T-helper 2 cell treated with Interferon-gamma antibody and Interleukin-4, amounts not matched to agents 5 μg/mL and 100 μg/mL, for 36 hours (primary cell): ENCODE measurements around the gene WT1.

Experiments used
- DNase-seq: peaks from one replicate; pipeline ENCODE4 v3.0.0; 2021; ENCODE audit warnings: low spot score
- H3K27ac Mint-ChIP-seq: one replicate; pipeline ENCODE4 v1.8.0; 2021; ENCODE audit warnings: mild to moderate bottlenecking, mixed read lengths
- H3K27me3 Mint-ChIP-seq: one replicate; pipeline ENCODE4 v1.8.0; 2021; ENCODE audit warnings: low read depth, mixed read lengths
- H3K36me3 Mint-ChIP-seq: one replicate; pipeline ENCODE4 v1.8.0; 2021; ENCODE audit warnings: low read depth, mixed read lengths
- H3K4me1 Mint-ChIP-seq: one replicate; pipeline ENCODE4 v1.8.0; 2021; ENCODE audit warnings: low read depth, mixed read lengths
- H3K4me3 Mint-ChIP-seq: one replicate; pipeline ENCODE4 v1.8.0; 2022; ENCODE audit warnings: mild to moderate bottlenecking, moderate library complexity, mixed read lengths
- H3K9me3 Mint-ChIP-seq: one replicate; pipeline ENCODE4 v1.8.0; 2021; ENCODE audit warnings: mixed read lengths

WT1 gene

DNA sequence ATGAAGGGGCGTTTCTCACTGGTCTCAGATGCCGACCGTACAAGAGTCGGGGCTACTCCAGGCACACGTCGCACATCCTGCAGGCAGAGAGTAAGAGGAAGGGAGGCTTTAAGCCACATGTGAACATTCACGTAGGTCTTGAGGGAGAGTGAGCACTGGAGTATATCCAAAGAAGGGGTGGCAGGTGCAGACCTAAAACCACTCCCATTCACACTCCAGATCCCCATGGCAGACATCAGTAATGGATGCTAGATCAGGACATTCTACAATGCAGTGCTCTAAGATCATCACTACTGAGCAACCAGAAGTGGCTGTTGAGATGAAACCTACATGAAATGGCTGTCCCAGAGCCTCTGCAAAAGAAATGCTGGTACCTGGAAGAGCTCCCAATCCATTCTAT lies 39.0 kb downstream of the WT1 start:
- no peak overlapping the region for H3K4me3 Mint-ChIP-seq
- no peak for DNase-seq
- no peak overlapping the region for H3K27ac Mint-ChIP-seq
- H3K27me3 Mint-ChIP-seq: peaks cover 23% of the 10 kb centered on the region
- peaks cover 8% of the 10 kb centered on the region for H3K4me1 Mint-ChIP-seq
- H3K9me3 Mint-ChIP-seq: no peaks in the 10 kb centered on the region
- no peaks in the 10 kb centered on the region for H3K36me3 Mint-ChIP-seq

DNA sequence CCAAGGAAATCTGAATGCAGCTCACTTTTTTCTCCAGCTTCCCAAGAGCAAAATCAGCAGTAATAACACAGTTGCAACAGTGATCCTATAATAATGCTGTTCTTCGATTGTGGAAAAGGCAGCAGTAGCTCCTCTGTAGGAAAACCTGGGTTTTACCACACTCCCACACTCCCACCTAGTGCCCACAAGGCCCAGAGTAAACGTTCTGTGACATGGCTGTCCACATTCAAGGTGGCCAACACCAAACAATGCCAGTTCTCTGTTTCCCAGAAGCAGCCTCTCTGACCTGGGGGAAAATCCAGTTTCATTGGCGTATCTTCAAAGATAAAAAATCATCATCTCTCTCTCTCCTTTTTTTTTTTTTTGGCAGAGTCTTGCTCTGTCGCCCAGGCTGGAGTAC lies 40.2 kb downstream of the WT1 start:
- no peak overlapping the region for H3K27ac Mint-ChIP-seq

DNA sequence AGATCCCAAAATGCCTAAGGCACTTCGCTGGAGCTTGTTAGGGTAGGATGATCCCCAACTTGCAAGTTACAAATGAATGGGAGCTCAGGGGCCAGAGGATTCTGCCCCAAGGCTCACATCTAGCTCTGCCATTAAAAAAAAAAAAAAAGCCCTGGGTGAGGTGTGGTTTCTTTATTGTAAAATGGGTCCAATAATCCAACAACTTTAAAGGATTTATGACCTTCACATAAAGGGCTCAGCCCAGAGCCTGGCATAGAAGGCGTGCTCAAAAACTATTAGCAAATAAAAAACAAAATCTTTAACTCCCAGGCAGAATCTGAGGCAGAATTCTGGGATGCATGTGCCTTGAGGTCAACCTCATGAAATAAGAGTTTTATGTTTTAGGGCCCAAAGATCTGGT lies 42.5 kb downstream of the WT1 start:
- Mint-ChIP-seq H3K9me3 (no peaks in the 10 kb centered on the region), H3K4me3 (no peak overlapping the region), H3K36me3 (no peaks in the 10 kb centered on the region), H3K4me1 (peaks cover 11% of the 10 kb centered on the region), H3K27me3 (peaks cover 29% of the 10 kb centered on the region), H3K27ac (no peak overlapping the region)
- DNase-seq: no peak

More for the DNA sequence above, 40.2 kb downstream of the WT1 start:
- peaks cover 26% of the 10 kb centered on the region for H3K27me3 Mint-ChIP-seq
- DNase-seq: no peak
- H3K4me3 Mint-ChIP-seq: no peak overlapping the region
- H3K9me3 Mint-ChIP-seq: no peaks in the 10 kb centered on the region
- peaks cover 8% of the 10 kb centered on the region for H3K4me1 Mint-ChIP-seq
- no peaks in the 10 kb centered on the region for H3K36me3 Mint-ChIP-seq

DNA sequence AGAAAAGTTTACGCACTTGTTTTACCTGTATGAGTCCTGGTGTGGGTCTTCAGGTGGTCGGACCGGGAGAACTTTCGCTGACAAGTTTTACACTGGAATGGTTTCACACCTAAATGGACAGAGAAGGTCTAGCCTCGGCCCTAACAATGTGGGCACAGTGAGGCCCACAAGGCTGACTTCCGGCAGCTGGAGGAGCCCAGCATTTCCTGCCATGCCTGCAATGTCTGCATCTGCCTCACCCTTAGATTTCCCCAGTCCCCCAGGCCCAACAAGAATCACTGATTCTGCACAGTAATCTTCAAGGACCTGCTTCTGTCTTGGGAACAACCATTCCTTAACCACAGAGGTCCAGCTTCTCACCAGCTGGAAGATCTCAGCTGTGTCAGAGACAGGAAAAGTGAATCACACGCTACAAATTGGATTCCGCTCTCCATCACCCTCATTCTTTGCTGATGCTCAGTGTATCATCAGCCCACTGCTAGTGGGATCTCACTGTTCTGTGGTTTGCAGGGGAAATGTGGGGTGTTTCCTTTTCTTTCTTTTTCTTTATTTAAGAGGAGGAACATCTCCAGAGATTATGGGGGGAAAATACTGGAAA lies 43.3 kb downstream of the WT1 start:
- no peak for DNase-seq
- no peak overlapping the region for H3K27ac Mint-ChIP-seq
- H3K4me3 Mint-ChIP-seq: no peak overlapping the region
- H3K27me3 Mint-ChIP-seq: peaks cover 33% of the 10 kb centered on the region
- H3K36me3 Mint-ChIP-seq: no peaks in the 10 kb centered on the region
- no peaks in the 10 kb centered on the region for H3K9me3 Mint-ChIP-seq
- peaks cover 12% of the 10 kb centered on the region for H3K4me1 Mint-ChIP-seq

DNA sequence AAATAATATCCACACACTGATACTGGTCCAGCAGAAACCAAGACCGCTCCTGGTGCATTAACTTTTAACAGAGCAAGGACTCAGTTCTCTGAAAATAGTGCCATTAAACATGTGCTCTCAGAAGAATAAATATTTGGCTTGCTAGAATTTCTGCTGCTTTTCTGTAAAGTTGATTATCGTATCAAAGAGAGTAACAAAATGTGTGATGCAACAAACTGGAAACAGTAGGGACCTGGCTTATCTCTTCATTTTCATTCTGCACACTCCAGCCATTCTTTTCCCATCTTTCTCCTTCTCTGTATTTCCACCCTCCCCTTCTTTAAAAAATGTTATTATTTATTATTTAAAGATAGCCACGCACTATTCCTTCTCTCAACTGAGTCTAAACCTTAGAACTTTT lies 43.9 kb downstream of the WT1 start:
- no peaks in the 10 kb centered on the region for H3K36me3 Mint-ChIP-seq
- H3K27ac Mint-ChIP-seq: no peak overlapping the region
- no peak overlapping the region for H3K4me3 Mint-ChIP-seq
- peaks cover 12% of the 10 kb centered on the region for H3K4me1 Mint-ChIP-seq
- peaks cover 36% of the 10 kb centered on the region for H3K27me3 Mint-ChIP-seq
- no peak for DNase-seq
- H3K9me3 Mint-ChIP-seq: no peaks in the 10 kb centered on the region

DNA sequence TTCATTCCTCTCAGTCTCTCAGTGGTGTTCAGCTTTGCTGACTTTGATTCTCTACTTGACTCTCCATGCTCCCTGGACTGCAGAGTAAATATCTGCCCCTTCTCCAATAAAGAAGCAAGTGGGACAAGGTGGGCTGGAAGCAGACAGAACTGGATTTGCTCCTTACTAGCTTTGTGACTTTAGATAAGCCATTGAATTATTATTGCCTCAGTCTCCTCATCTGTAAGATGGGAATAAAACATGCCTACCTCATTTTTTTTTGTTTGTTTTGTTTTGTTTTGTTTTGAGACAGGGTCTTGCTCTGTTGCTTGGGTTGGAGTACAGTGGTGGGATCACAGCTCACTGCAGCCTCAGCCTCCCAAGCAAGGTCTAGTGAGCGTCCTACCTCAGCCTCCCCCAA lies 44.6 kb downstream of the WT1 start:
- H3K9me3 Mint-ChIP-seq: no peaks in the 10 kb centered on the region
- H3K27ac Mint-ChIP-seq: no peak overlapping the region
- peaks cover 12% of the 10 kb centered on the region for H3K4me1 Mint-ChIP-seq
- peaks cover 33% of the 10 kb centered on the region for H3K27me3 Mint-ChIP-seq
- DNase-seq: no peak
- H3K4me3 Mint-ChIP-seq: no peak overlapping the region
- no peaks in the 10 kb centered on the region for H3K36me3 Mint-ChIP-seq

DNA sequence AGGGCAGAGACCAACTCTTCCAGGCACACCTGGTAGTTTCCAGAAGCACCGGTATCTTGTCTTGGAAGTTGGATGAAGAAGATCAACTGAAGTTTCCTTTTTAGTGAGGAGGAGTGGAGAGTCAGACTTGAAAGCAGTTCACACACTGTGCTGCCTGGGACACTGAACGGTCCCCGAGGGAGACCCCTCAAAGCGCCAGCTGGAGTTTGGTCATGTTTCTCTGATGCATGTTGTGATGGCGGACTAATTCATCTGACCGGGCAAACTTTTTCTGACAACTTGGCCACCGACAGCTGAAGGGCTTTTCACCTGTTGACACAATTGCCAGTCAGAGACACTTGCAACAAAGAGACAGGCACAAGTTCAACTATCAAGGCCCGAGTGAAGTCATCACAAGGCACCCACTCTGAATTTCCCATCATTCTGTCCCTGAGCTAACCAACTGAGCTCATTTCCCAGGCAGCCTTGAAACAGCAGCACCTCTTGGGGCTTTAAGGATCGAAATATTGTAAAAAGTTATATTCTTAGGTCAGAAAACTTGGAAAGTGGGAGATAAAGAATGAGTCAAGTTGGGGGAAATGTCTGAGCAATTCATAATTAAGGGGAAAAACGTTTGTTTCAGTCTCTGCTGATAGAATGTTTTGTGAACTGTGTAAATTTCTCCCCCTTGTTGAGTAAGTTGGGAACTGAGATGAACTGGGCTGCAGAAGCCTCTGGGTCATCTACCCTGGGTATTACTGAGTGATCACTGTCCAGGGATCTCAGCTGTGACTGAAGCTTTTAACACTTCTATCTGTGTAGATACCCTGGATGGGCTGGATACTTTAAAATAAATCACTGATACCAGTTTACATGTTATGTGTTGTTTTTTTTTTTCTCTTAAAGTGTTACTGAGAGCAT lies 46.2 kb downstream of the WT1 start:
- Mint-ChIP-seq H3K4me3 (no peak overlapping the region), H3K27me3 (peaks cover 29% of the 10 kb centered on the region), H3K36me3 (no peaks in the 10 kb centered on the region), H3K9me3 (no peaks in the 10 kb centered on the region), H3K4me1 (peaks cover 12% of the 10 kb centered on the region), H3K27ac (no peak overlapping the region)
- DNase-seq: no peak

DNA sequence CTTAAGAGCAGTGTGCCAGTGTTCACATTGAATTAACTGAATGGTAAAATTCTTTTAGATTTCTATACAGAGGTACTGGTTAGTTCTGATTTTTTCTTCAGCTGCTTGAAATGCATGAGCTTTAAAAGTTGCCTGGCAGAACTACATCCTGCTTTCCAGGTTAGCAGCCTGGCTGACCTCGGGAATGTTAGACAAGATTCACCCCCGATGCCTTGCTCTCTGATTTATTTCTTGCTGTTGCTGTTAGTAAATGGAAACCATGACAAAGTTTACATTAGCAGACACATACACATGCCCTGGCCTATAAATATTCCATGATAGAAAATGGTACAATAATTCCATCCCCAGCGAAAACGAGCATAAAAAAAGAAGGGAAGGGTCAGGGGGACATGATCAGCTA lies 47.0 kb downstream of the WT1 start:
- H3K4me3 Mint-ChIP-seq: no peak overlapping the region
- no peaks in the 10 kb centered on the region for H3K9me3 Mint-ChIP-seq
- peaks cover 27% of the 10 kb centered on the region for H3K27me3 Mint-ChIP-seq
- DNase-seq: no peak
- H3K36me3 Mint-ChIP-seq: no peaks in the 10 kb centered on the region
- no peak overlapping the region for H3K27ac Mint-ChIP-seq
- H3K4me1 Mint-ChIP-seq: peaks cover 12% of the 10 kb centered on the region

DNA sequence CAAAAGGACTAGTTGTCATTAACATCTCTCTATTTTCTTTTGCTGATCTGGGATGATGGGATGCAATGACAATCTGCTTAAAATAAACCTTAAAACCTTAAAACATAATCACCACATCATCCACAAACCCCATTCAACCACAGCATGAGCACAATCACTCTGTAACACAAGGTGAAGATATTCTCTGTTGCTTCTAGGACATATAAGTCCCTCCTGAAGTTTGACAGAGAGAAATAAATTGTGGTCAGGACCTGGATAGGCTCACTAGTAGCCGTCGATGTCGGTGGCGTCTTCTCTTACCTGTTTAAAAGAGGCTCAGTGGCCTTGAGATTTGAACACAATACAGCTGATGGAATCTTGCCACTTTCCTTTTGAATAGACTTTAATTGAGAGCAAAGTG lies 47.9 kb downstream of the WT1 start:
- Mint-ChIP-seq H3K9me3 (no peaks in the 10 kb centered on the region), H3K36me3 (no peaks in the 10 kb centered on the region), H3K27ac (no peak overlapping the region), H3K4me3 (no peak overlapping the region), H3K27me3 (peaks cover 26% of the 10 kb centered on the region), H3K4me1 (peaks cover 10% of the 10 kb centered on the region)
- no peak for DNase-seq

DNA sequence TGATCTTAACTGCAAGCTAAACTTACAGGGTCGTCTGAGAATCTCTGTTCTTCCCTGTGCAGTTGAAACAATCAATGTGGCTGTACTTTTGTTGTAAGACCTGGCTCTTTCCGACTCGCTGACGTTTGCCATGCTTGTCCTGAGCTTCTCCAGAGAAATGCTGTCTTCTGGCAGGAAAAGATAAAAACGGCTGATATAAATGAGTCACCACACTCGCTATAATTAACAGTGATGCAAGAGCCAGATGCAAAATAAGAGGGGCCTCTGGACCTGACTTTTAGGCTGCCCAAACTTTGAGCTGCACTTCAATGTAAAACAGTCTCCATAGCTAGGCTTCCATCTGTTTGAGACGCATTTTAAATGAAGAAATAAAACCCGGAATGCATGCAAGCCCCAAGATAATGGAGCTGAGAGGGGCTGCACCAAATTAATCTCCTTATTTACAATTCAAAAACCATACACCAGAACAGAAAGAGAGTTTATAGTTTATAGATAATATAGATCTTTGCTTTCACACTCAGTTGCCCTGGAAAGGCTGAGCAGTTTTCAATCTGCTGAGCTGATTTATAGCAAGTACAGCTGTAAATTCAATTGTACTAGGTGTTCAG lies 48.5 kb downstream of the WT1 start:
- Mint-ChIP-seq H3K36me3 (no peaks in the 10 kb centered on the region), H3K27me3 (peaks cover 24% of the 10 kb centered on the region), H3K4me3 (no peak overlapping the region), H3K4me1 (peaks cover 5% of the 10 kb centered on the region), H3K9me3 (no peaks in the 10 kb centered on the region), H3K27ac (no peak overlapping the region)
- DNase-seq: no peak

DNA sequence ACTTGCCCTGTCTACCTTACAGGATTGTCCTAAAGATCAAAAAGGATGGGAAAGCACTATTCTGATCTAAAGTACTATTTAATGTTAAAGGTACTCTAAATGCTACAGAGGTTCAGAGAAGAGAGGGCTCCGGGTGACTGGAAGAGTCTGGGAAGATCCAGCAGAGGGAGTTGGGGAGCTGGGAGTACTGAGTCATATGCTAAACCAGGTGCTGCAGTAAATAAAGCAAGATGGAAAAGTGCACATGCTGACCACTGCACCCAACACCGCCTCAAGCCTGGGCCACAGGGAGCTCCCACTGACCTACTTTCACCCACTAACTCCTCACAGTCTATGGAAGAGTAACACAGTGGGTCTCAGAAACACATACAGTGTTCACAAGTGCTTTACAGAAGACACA lies 49.3 kb downstream of the WT1 start:
- H3K4me3 Mint-ChIP-seq: no peak overlapping the region
- H3K4me1 Mint-ChIP-seq: peaks cover 4% of the 10 kb centered on the region
- H3K36me3 Mint-ChIP-seq: no peaks in the 10 kb centered on the region
- H3K27ac Mint-ChIP-seq: no peak overlapping the region
- no peaks in the 10 kb centered on the region for H3K9me3 Mint-ChIP-seq
- H3K27me3 Mint-ChIP-seq: peaks cover 24% of the 10 kb centered on the region
- no peak for DNase-seq

DNA sequence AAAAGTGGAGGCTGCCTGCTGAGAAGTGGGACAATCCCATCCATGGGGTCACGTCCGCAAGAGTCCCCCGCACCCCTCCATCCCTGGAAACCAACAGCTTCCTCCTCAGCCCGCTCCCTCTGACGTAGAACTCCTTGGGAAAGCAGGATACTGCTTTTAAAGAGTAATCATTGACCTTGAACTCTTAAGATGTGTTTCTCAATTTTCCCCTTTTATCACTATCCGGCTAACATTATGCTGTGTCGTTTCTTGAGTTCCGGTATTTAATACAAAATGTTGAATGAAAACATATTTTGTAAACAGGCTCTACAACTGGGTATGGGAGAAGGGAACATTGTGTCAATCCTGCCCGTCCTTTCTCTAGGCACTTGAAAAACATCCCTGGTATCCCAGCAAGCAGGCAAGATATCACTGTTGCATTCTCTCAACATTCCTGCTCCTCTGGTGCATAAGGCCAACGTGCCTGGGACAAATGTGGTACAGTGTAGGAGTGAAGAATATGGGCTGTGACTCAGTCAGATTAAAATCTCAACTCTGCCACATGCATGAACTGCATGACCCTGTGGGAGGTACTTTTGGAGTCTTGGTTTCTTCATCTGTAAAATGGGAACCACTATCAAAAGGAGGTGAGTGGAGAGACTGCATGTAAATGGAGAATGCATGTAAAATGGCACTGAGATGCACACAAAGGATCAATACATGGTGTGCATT lies 52.8 kb downstream of the WT1 start:
- Mint-ChIP-seq H3K4me1 (no peaks in the 10 kb centered on the region), H3K27ac (no peak overlapping the region), H3K4me3 (no peak overlapping the region), H3K9me3 (no peaks in the 10 kb centered on the region), H3K36me3 (no peaks in the 10 kb centered on the region), H3K27me3 (peaks cover 18% of the 10 kb centered on the region)
- no peak for DNase-seq

DNA sequence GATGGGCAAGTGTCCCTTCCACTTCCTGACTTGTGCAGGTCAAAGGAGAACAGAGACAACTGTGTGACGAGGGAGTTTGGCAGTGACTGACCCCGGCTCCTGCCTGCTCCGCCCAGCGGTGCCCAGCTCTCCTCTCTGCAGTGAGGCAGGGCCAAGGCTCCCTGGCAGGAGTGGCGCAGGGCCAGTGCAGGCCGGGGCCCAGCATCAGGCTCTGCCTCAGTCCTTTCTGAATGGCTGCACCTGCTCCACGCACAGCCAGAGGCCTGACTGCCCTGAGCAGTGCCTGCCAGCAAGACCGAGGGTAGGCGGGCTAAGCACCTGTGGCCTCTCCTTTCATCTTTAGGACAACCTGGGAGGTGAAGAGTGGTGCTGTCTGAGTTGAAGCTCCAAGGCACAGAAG lies 54.2 kb downstream of the WT1 start:
- H3K27me3 Mint-ChIP-seq: peaks cover 9% of the 10 kb centered on the region
- no peaks in the 10 kb centered on the region for H3K36me3 Mint-ChIP-seq
- H3K4me1 Mint-ChIP-seq: no peaks in the 10 kb centered on the region
- DNase-seq: no peak
- no peak overlapping the region for H3K4me3 Mint-ChIP-seq
- no peak overlapping the region for H3K27ac Mint-ChIP-seq
- no peaks in the 10 kb centered on the region for H3K9me3 Mint-ChIP-seq

DNA sequence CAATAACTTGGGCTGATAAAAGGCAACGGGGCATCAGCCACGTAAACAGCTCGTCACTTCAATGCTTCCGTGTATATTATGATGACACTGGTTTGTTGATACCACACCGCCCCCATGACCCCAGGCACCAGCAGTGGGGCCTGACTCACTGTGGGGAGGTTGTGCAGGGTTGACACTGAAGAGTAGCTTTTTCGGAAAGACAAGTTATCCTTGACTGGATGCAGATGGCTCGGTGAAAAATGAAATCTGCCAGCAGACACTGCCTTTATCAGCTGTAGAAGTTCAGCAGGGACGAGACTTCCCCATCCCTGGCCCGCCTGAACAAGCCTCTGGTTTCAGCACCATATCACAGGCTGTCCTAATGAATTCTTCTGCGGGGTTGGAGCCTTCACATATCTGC lies 55.6 kb downstream of the WT1 start:
- DNase-seq: no peak
- H3K27ac Mint-ChIP-seq: no peak overlapping the region
- peaks cover under 1% of the 10 kb centered on the region for H3K4me1 Mint-ChIP-seq
- H3K4me3 Mint-ChIP-seq: no peak overlapping the region
- no peaks in the 10 kb centered on the region for H3K9me3 Mint-ChIP-seq
- H3K27me3 Mint-ChIP-seq: peaks cover 7% of the 10 kb centered on the region
- H3K36me3 Mint-ChIP-seq: no peaks in the 10 kb centered on the region
